Caco-2 (cell line): ENCODE data around the gene TUBB3. TPM values are rescaled to one million over a fixed set of nuclear protein-coding genes. Genes with fewer than 3 reads are reported as not detected.

Experiments used
- BruUV-seq: library from RNA; stranded (reverse); fragments of 400-500 nt; replicated peaks from 2 replicates; lab custom pipeline; 2021; lab: Mats Ljungman, UMichigan
- CTCF ChIA-PET: fragments of 300-600 bp; sonication (Branson Sonifier 250); formaldehyde crosslinking; loops from one replicate; lab custom pipeline; 2022; ENCODE audit warnings: antibody characterized with exemption; lab: Charles Lee
- POLR2A ChIA-PET: fragments of 300-600 bp; sonication (Branson Sonifier 250); formaldehyde crosslinking; loops from one replicate; lab custom pipeline; 2022; ENCODE audit warnings: antibody characterized with exemption; lab: Charles Lee
- DNase-seq, 2 experiments: peaks; one replicate each; pipeline versions ENCODE4 v3.0.0 to v3.0.0-alpha.2; 2020 to 2022
- H3K27me3 ChIP-seq: replicated peaks from 2 replicates; pipeline ENCODE4 v1.6.0; 2011; ENCODE audit warnings: low read length; ENCODE audit not compliant: control insufficient read depth, insufficient read depth
- H3K36me3 ChIP-seq: 2 replicates; pipeline ENCODE4 v1.5.1; 2011; ENCODE audit warnings: low read length; ENCODE audit not compliant: control insufficient read depth, insufficient read depth
- H3K4me1 ChIP-seq: fragments of 250-450 bp; sonication (Bioruptor Pico); 2 replicates; pipeline ENCODE4 v1.5.1; 2020; ENCODE audit warnings: mild to moderate bottlenecking
- H3K4me3 ChIP-seq: 2 replicates; pipeline ENCODE4 v1.5.1; 2011; ENCODE audit warnings: low read depth, mild to moderate bottlenecking, control low read depth, low read length
- H3K9me3 ChIP-seq: fragments of 250-450 bp; sonication (Bioruptor Pico); 2 replicates; pipeline ENCODE4 v1.5.1; 2020; ENCODE audit warnings: mild to moderate bottlenecking, moderate library complexity
- H3K27ac Mint-ChIP-seq: one replicate; pipeline ENCODE4 v1.8.0; 2022; ENCODE audit warnings: mixed read lengths; ENCODE audit not compliant: unreplicated experiment
- H3K27me3 Mint-ChIP-seq: one replicate; pipeline ENCODE4 v1.8.0; 2022; ENCODE audit warnings: mixed read lengths; ENCODE audit not compliant: insufficient read depth, unreplicated experiment
- H3K36me3 Mint-ChIP-seq: one replicate; pipeline ENCODE4 v1.8.0; 2022; ENCODE audit warnings: mild to moderate bottlenecking, mixed read lengths; ENCODE audit not compliant: insufficient read depth, unreplicated experiment
- H3K4me1 Mint-ChIP-seq: one replicate; pipeline ENCODE4 v1.8.0; 2022; ENCODE audit warnings: low read depth, mixed read lengths; ENCODE audit not compliant: unreplicated experiment
- H3K4me3 Mint-ChIP-seq: one replicate; pipeline ENCODE4 v1.8.0; 2022; ENCODE audit warnings: mild to moderate bottlenecking, moderate library complexity, mixed read lengths; ENCODE audit not compliant: unreplicated experiment
- H3K9me3 Mint-ChIP-seq: one replicate; pipeline ENCODE4 v1.8.0; 2022; ENCODE audit warnings: mixed read lengths; ENCODE audit not compliant: unreplicated experiment
- intact Hi-C: fragments of 100-400 bp; cut with micrococcal nuclease; formaldehyde crosslinking; loops from one replicate; pipeline ENCODE4 v1.10.0; 2022; ENCODE audit not compliant: unreplicated experiment
- total RNA-seq: library from RNA; stranded (reverse); gene quantifications from 2 replicates; pipeline ENCODE4 v1.2.3, GENCODE V29; 2022
- TF ChIP-seq, protein P1 (sequence below), 2 experiments: fragments of 200-600 bp in 1 of 2; IDR thresholded peaks; 1 replicate in 1 of 2; 2 replicates in 1 of 2; pipeline versions ENCODE4 v1.5.1 to v1.8.0; 2011 to 2022; ENCODE audit warnings: antibody characterized with exemption in 1 of 2, control low read depth in 1 of 2, inconsistent platforms in 1 of 2, low read depth in 1 of 2, low read length in 1 of 2, mild to moderate bottlenecking in 1 of 2, moderate library complexity in 1 of 2; ENCODE audit not compliant: insufficient read depth in 1 of 2, severe bottlenecking in 1 of 2, unreplicated experiment in 1 of 2

The TUBB3 gene
- total RNA-seq, 1 experiment from 2014 or later: 31.3 TPM

DNA sequence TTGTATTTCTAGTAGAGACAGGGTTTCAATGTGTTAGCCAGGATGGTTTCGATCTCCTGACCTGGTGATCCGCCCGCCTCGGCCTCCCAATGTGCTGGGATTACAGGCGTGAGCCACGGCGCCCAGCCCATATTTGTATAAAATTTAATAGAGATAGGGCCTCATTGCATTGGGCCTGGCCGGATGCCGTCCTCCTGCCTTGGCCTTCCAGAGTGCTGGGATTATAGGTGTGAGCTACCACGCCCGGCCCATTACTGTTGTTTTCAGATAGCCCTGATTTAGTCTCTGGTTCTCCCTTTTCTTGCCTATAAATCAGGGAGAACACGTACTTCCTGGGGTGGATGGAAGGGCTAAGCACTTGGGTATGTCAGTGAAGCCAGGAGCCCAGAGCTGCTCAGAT lies 28.9 kb downstream of the TUBB3 start:
- no peak for DNase-seq
- BruUV-seq: no TSS peak
- H3K27ac Mint-ChIP-seq: no peak overlapping the region
- ChIA-PET CTCF (no interaction called here), POLR2A (no interaction called here)
- Histone ChIP-seq H3K9me3 (no peaks in the 10 kb centered on the region), H3K27me3 (no peaks in the 10 kb centered on the region), H3K4me3 (no peak overlapping the region), H3K4me1 (peaks cover 8% of the 10 kb centered on the region; the same call in 1 of the 2 replicates), H3K36me3 (peaks cover 1% of the 10 kb centered on the region; the same call in 1 of the 2 replicates)
- H3K27me3 Mint-ChIP-seq: no peaks in the 10 kb centered on the region
- intact Hi-C loops: no loop called here
- H3K36me3 Mint-ChIP-seq: peaks cover 38% of the 10 kb centered on the region
- no peaks in the 10 kb centered on the region for H3K4me1 Mint-ChIP-seq
- H3K4me3 Mint-ChIP-seq: no peak overlapping the region
- TF ChIP-seq, protein P1, sequence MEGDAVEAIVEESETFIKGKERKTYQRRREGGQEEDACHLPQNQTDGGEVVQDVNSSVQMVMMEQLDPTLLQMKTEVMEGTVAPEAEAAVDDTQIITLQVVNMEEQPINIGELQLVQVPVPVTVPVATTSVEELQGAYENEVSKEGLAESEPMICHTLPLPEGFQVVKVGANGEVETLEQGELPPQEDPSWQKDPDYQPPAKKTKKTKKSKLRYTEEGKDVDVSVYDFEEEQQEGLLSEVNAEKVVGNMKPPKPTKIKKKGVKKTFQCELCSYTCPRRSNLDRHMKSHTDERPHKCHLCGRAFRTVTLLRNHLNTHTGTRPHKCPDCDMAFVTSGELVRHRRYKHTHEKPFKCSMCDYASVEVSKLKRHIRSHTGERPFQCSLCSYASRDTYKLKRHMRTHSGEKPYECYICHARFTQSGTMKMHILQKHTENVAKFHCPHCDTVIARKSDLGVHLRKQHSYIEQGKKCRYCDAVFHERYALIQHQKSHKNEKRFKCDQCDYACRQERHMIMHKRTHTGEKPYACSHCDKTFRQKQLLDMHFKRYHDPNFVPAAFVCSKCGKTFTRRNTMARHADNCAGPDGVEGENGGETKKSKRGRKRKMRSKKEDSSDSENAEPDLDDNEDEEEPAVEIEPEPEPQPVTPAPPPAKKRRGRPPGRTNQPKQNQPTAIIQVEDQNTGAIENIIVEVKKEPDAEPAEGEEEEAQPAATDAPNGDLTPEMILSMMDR (IDR thresholded peaks at IDR 0.05; ENCODE audit: insufficient read depth in 1 of 2, low read depth in 1 of 2, low read length in 1 of 2, severe bottlenecking in 1 of 2, unreplicated experiment in 1 of 2): no peak
- no peaks in the 10 kb centered on the region for H3K9me3 Mint-ChIP-seq

- no TSS peak for BruUV-seq
- CTCF ChIA-PET: interaction anchor here (0.6 kb wide), 1 partner anchor 130 kb away, joined by 3 read pairs; no protein-coding TSS in a partner anchor
Observed at GRCh38 chr16:89952551-89952950, 29.4 kb downstream of the TUBB3 start.

DNA sequence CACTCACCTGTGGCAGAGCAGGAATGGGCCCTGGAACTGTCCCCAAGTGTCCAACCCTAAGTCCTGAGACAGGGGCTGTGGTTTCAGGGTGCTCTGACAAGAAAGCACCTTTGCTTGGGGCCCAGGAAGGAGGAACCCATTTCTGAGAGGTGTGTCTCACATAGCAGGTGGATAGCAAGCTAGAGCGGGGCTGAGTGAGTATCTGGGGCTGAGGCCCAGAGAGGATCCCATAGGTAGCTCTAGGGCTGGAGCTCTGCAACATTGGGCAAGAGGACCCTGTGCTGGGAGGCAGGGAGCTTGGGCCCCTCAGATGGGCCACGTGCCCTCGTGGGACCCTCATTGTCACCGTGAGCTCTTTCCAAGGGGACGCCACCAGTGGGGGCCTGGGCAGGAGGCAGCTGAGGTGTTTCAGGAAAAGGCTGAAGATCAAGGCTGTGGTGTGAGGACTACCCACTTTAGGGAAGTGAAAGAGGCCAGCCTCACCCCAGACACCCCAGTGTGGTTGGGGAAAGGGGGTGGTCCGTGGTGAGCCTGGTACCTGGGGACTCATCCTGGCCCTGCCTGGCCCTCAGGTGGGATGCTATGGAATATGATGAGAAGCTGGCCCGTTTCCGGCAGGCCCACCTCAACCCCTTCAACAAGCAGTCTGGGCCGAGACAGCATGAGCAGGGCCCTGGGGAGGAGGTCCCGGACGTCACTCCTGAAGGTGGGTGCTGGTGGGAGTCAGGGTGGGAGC lies 30.7 kb downstream of the TUBB3 start:
- Mint-ChIP-seq H3K4me3 (no peak overlapping the region), H3K9me3 (no peaks in the 10 kb centered on the region), H3K4me1 (no peaks in the 10 kb centered on the region), H3K36me3 (peaks cover 48% of the 10 kb centered on the region), H3K27me3 (no peaks in the 10 kb centered on the region), H3K27ac (no peak overlapping the region)
- no peak for DNase-seq
- TF ChIP-seq, protein P1 (IDR thresholded peaks at IDR 0.05; ENCODE audit: insufficient read depth in 1 of 2, low read depth in 1 of 2, low read length in 1 of 2, severe bottlenecking in 1 of 2, unreplicated experiment in 1 of 2): no peak
- H3K4me1 ChIP-seq: peaks cover 5% of the 10 kb centered on the region; the same call in 1 of the 2 replicates
- peaks cover 1% of the 10 kb centered on the region; the same call in 1 of the 2 replicates for H3K36me3 ChIP-seq
- H3K9me3 ChIP-seq: no peaks in the 10 kb centered on the region
- BruUV-seq: no TSS peak
- no peak overlapping the region for H3K4me3 ChIP-seq
- no peaks in the 10 kb centered on the region for H3K27me3 ChIP-seq
- ChIA-PET CTCF (interaction anchor here (0.6 kb wide), 1 partner anchor 27 kb away, joined by 3 read pairs; no protein-coding TSS in a partner anchor), POLR2A (interaction anchor here (0.9 kb wide), 1 partner anchor 81 kb away, joined by 3 read pairs; the partner anchor contains the start of gene TCF25)
- intact Hi-C loops: no loop called here

More at GRCh38 chr16:89952551-89952950, 29.4 kb downstream of the TUBB3 start:
- Histone ChIP-seq H3K9me3 (no peaks in the 10 kb centered on the region), H3K4me1 (peaks cover 6% of the 10 kb centered on the region; the same call in 1 of the 2 replicates), H3K36me3 (peaks cover 1% of the 10 kb centered on the region; the same call in 1 of the 2 replicates), H3K4me3 (no peak overlapping the region), H3K27me3 (no peaks in the 10 kb centered on the region)
- POLR2A ChIA-PET: interaction anchor here (0.6 kb wide), 1 partner anchor 18 kb away, joined by 3 read pairs; no protein-coding TSS in a partner anchor
- no peak for DNase-seq
- H3K36me3 Mint-ChIP-seq: peaks cover 43% of the 10 kb centered on the region
- H3K4me1 Mint-ChIP-seq: no peaks in the 10 kb centered on the region
- TF ChIP-seq, protein P1 (IDR thresholded peaks at IDR 0.05; ENCODE audit: insufficient read depth in 1 of 2, low read depth in 1 of 2, low read length in 1 of 2, severe bottlenecking in 1 of 2, unreplicated experiment in 1 of 2): no peak
- no peak overlapping the region for H3K27ac Mint-ChIP-seq
- no peak overlapping the region for H3K4me3 Mint-ChIP-seq
- no peaks in the 10 kb centered on the region for H3K27me3 Mint-ChIP-seq
- intact Hi-C loops: no loop called here
- H3K9me3 Mint-ChIP-seq: no peaks in the 10 kb centered on the region
